K562 (cell line): ENCODE results near the gene CDPF1. TPM values are rescaled to one million over a fixed set of nuclear protein-coding genes. Genes with fewer than 3 reads are reported as not detected.

Experiments used
- CREBBP ChIP-seq: IDR thresholded peaks from one replicate; pipeline ENCODE4 v1.6.1; 2012; ENCODE audit warnings: low read depth, mild to moderate bottlenecking, control low read depth, inconsistent platforms, low read length
- MXI1 ChIP-seq: IDR thresholded peaks from 2 replicates; pipeline ENCODE4 v1.6.1; 2011; ENCODE audit warnings: low read depth, mild to moderate bottlenecking, improper control_type of control experiment, low read length
- NEUROD1 ChIP-seq: fragments of 150-350 bp; IDR thresholded peaks from 2 replicates; pipeline ENCODE4 v1.6.1; 2014; ENCODE audit warnings: borderline replicate concordance, low read length, low read depth; ENCODE audit not compliant: partially characterized antibody
- NR4A1 ChIP-seq, 2 experiments: fragments of 250-450 bp in 1 of 2; fragments of 450-650 bp in 1 of 2; sonication (Bioruptor Pico) in 1 of 2; IDR thresholded peaks; 2 replicates each; pipeline versions ENCODE4 v1.4.0 to v1.6.1; 2016 to 2020; ENCODE audit warnings: mild to moderate bottlenecking in 2 of 2, missing compliant biosample characterization in 1 of 2, missing genetic modification characterization in 1 of 2, moderate library complexity in 1 of 2
- PREB ChIP-seq: sonication (generic); formaldehyde crosslinking; IDR thresholded peaks from 2 replicates; pipeline ENCODE4 v1.8.1; 2023; ENCODE audit warnings: mild to moderate bottlenecking, missing genetic modification reagents
- TAL1 ChIP-seq: fragments of 450-650 bp; IDR thresholded peaks from 2 replicates; pipeline ENCODE4 v1.6.1; 2016; ENCODE audit warnings: mild to moderate bottlenecking
- USF1 ChIP-seq: sonication (generic); formaldehyde crosslinking; IDR thresholded peaks from 2 replicates; pipeline ENCODE4 v1.9.0; 2022; ENCODE audit warnings: mild to moderate bottlenecking, missing genetic modification reagents
- ZFP30 ChIP-seq: fragments of 250-450 bp; sonication (Bioruptor Pico); IDR thresholded peaks from 2 replicates; pipeline ENCODE4 v1.8.0; 2022; ENCODE audit warnings: moderate library complexity, mild to moderate bottlenecking, inconsistent platforms, borderline replicate concordance
- ZHX1 ChIP-seq: fragments of 150-350 bp; conservative IDR thresholded peaks from 2 replicates; pipeline ENCODE4 v1.6.1; 2014; ENCODE audit warnings: low read length
- ZNF174 ChIP-seq: fragments of 250-450 bp; sonication (Bioruptor Pico); IDR thresholded peaks from 2 replicates; pipeline ENCODE4 v1.4.0; 2020; ENCODE audit warnings: mild to moderate bottlenecking
- ZNF239 ChIP-seq: fragments of 250-450 bp; sonication (Bioruptor Pico); IDR thresholded peaks from 2 replicates; pipeline ENCODE4 v1.4.0; 2020; ENCODE audit warnings: mild to moderate bottlenecking
- ZNF655 ChIP-seq: fragments of 250-450 bp; sonication (Bioruptor Pico); IDR thresholded peaks from 2 replicates; pipeline ENCODE4 v1.5.0; 2021
- polyA plus RNA-seq, 8 experiments: library from polyadenylated mRNA; depleted of rRNA in 4 of 8; stranded (reverse) in 5 of 8; unstranded in 3 of 8; fragments of >200 nt; fragmentation: Nextera tagmentation in 2 of 8; fragmentation: Illumina TruSeq in 1 of 8; extraction: Ambion mirVana in 2 of 8; extraction: Trizol in 1 of 8; gene quantifications; 2 replicates each; pipeline versions ENCODE4 v1.2.1 to v1.2.3, GENCODE V29; 2011 to 2014; ENCODE audit warnings: inconsistent platforms in 1 of 8, missing spikeins in 1 of 8
- total RNA-seq, 7 experiments: library from RNA; depleted of rRNA in 6 of 7; stranded (reverse); fragments of >200 nt in 6 of 7; fragmentation: Illumina TruSeq in 2 of 7; extraction: Trizol in 2 of 7; gene quantifications; 2 replicates each; pipeline versions ENCODE4 v1.2.1 to v1.2.3, GENCODE V29; 2011 to 2021; ENCODE audit warnings: low replicate concordance in 1 of 7
- TF ChIP-seq, protein P1 (sequence below): fragments of 450-650 bp; IDR thresholded peaks from 2 replicates; pipeline ENCODE4 v1.6.1; 2016; ENCODE audit warnings: antibody characterized with exemption
- TF ChIP-seq, protein P2 (sequence below): fragments of 200-800 bp; sonication (Bioruptor generic); IDR thresholded peaks from 2 replicates; pipeline ENCODE4 v1.6.1; 2016; ENCODE audit warnings: missing genetic modification characterization, missing compliant biosample characterization

CDPF1 gene
- total and polyA plus RNA-seq, 9 of the 15 experiments (the other 6 are each of a cell fraction or from before 2014, with no cell fraction given), result 0.84 to 19.5 (median 9.1) TPM

GRCh38 chr22:46250035-46250782 lies at the start of gene CDPF1 (continued):
- TF ChIP-seq ZNF174 (no peak), CREBBP (no peak), ZHX1 (no peak), ZFP30 (CRISPR knock-in tag) (no peak), PREB (CRISPR knock-in tag) (no peak), NR4A1 (CRISPR knock-in tag; IDR thresholded peaks at IDR 0.05) (no peak), NR4A1 (tag; IDR thresholded peaks at IDR 0.05) (no peak), NEUROD1 (no peak), USF1 (CRISPR knock-in tag) (no peak), TAL1 (no peak), MXI1 (no peak), ZNF655 (CRISPR knock-in tag) (no peak), ZNF239 (CRISPR knock-in tag) (no peak)
- TF ChIP-seq, protein P1, sequence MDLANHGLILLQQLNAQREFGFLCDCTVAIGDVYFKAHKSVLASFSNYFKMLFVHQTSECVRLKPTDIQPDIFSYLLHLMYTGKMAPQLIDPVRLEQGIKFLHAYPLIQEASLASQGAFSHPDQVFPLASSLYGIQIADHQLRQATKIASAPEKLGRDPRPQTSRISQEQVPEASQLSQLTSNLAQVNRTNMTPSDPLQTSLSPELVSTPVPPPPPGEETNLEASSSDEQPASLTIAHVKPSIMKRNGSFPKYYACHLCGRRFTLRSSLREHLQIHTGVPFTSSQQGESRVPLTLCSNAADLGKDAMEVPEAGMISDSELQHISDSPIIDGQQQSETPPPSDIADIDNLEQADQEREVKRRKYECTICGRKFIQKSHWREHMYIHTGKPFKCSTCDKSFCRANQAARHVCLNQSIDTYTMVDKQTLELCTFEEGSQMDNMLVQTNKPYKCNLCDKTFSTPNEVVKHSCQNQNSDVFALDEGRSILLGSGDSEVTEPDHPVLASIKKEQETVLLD, result no peak
- TF ChIP-seq, protein P2, sequence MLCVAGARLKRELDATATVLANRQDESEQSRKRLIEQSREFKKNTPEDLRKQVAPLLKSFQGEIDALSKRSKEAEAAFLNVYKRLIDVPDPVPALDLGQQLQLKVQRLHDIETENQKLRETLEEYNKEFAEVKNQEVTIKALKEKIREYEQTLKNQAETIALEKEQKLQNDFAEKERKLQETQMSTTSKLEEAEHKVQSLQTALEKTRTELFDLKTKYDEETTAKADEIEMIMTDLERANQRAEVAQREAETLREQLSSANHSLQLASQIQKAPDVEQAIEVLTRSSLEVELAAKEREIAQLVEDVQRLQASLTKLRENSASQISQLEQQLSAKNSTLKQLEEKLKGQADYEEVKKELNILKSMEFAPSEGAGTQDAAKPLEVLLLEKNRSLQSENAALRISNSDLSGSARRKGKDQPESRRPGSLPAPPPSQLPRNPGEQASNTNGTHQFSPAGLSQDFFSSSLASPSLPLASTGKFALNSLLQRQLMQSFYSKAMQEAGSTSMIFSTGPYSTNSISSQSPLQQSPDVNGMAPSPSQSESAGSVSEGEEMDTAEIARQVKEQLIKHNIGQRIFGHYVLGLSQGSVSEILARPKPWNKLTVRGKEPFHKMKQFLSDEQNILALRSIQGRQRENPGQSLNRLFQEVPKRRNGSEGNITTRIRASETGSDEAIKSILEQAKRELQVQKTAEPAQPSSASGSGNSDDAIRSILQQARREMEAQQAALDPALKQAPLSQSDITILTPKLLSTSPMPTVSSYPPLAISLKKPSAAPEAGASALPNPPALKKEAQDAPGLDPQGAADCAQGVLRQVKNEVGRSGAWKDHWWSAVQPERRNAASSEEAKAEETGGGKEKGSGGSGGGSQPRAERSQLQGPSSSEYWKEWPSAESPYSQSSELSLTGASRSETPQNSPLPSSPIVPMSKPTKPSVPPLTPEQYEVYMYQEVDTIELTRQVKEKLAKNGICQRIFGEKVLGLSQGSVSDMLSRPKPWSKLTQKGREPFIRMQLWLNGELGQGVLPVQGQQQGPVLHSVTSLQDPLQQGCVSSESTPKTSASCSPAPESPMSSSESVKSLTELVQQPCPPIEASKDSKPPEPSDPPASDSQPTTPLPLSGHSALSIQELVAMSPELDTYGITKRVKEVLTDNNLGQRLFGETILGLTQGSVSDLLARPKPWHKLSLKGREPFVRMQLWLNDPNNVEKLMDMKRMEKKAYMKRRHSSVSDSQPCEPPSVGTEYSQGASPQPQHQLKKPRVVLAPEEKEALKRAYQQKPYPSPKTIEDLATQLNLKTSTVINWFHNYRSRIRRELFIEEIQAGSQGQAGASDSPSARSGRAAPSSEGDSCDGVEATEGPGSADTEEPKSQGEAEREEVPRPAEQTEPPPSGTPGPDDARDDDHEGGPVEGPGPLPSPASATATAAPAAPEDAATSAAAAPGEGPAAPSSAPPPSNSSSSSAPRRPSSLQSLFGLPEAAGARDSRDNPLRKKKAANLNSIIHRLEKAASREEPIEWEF (CRISPR knock-in tag), result no peak
